Nephron (organoid): ENCODE results near the gene VCP.

Source experiments
- H3K27ac Mint-ChIP-seq, 3 experiments: 2 replicates each; pipeline ENCODE4 v1.8.0; 2020; ENCODE audit warnings: mixed read lengths in 3 of 3, mild to moderate bottlenecking in 2 of 3, moderate library complexity in 1 of 3
- H3K27me3 Mint-ChIP-seq: 2 replicates; pipeline ENCODE4 v1.8.0; 2021; ENCODE audit warnings: low read depth, mild to moderate bottlenecking, moderate library complexity, mixed read lengths
- H3K36me3 Mint-ChIP-seq: 2 replicates; pipeline ENCODE4 v1.8.0; 2020; ENCODE audit warnings: low read depth, mixed read lengths
- H3K4me1 Mint-ChIP-seq: 2 replicates; pipeline ENCODE4 v1.8.0; 2020; ENCODE audit warnings: mixed read lengths
- H3K4me3 Mint-ChIP-seq, 3 experiments: 2 replicates each; pipeline ENCODE4 v1.8.0; 2020; ENCODE audit warnings: mild to moderate bottlenecking in 3 of 3, mixed read lengths in 3 of 3, moderate library complexity in 2 of 3
- H3K9me3 Mint-ChIP-seq: 2 replicates; pipeline ENCODE4 v1.8.0; 2020; ENCODE audit warnings: mixed read lengths
- TF ChIP-seq, protein P1 (sequence below), 3 experiments: fragments of 200-600 bp; sonication (generic); IDR thresholded peaks; one replicate each; pipeline ENCODE4 v1.5.0; 2021; ENCODE audit warnings: antibody characterized with exemption in 3 of 3; ENCODE audit not compliant: unreplicated experiment in 3 of 3

The VCP gene

DNA sequence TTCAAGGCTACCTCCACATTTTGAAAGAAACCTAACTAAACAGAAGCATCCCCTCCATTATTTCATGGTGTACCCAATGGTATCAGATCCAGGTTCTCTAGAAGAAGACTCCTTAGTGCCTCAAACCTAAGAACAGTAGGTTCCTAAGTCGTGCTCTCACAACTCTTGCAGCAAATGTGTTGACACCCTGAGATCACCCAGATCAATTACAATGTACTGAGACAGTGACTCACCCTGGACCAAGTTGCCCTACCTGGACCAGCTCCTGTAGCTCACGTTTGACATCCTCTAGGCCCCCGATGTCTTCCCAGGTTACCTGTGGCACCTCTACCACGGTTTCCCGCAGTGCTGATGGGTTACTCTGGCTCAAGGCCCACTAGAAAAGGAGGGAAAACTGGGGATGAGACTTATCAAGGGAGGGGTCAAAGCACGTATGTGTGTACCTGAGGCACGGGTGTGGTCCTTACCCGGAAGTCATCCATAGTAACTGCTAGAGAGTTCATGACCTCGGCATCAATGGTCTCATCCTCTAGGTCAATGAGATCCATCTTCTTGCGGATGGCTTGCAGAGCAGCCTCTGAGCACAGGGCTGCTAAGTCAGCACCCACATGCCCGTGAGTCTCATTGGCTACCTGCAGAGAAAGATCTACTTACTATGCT is 11.7 kb downstream of the VCP start:
- TF ChIP-seq, protein P1, sequence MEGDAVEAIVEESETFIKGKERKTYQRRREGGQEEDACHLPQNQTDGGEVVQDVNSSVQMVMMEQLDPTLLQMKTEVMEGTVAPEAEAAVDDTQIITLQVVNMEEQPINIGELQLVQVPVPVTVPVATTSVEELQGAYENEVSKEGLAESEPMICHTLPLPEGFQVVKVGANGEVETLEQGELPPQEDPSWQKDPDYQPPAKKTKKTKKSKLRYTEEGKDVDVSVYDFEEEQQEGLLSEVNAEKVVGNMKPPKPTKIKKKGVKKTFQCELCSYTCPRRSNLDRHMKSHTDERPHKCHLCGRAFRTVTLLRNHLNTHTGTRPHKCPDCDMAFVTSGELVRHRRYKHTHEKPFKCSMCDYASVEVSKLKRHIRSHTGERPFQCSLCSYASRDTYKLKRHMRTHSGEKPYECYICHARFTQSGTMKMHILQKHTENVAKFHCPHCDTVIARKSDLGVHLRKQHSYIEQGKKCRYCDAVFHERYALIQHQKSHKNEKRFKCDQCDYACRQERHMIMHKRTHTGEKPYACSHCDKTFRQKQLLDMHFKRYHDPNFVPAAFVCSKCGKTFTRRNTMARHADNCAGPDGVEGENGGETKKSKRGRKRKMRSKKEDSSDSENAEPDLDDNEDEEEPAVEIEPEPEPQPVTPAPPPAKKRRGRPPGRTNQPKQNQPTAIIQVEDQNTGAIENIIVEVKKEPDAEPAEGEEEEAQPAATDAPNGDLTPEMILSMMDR (IDR thresholded peaks at IDR 0.05; ENCODE audit: unreplicated experiment in 3 of 3): no peak
- Mint-ChIP-seq H3K9me3 (no peaks in the 10 kb centered on the region), H3K4me3 (no peak overlapping the region), H3K27ac (no peak overlapping the region), H3K36me3 (peaks cover 95% of the 10 kb centered on the region), H3K4me1 (no peaks in the 10 kb centered on the region), H3K27me3 (no peaks in the 10 kb centered on the region)

DNA sequence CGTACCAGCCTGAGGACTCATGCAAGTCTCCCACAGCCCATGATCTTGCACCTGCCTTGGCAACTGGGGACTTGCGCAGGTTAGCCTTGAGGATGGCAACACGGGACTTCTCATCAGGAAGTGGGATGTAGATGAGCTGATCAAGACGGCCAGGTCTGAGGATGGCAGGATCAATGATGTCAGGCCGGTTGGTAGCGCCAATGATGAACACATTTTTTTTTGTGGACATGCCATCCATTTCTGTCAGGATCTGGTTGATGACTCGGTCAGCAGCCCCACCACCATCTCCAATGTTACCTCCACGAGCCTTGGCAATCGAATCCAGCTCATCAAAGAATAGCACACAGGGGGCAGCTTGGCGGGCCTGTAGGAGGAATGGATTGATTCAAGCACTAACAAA is 13.0 kb downstream of the VCP start:
- Mint-ChIP-seq H3K27me3 (no peaks in the 10 kb centered on the region), H3K36me3 (peaks cover 99% of the 10 kb centered on the region), H3K27ac (no peak overlapping the region), H3K9me3 (no peaks in the 10 kb centered on the region), H3K4me3 (no peak overlapping the region), H3K4me1 (no peaks in the 10 kb centered on the region)
- TF ChIP-seq, protein P1 (IDR thresholded peaks at IDR 0.05; ENCODE audit: unreplicated experiment in 3 of 3): no peak

DNA sequence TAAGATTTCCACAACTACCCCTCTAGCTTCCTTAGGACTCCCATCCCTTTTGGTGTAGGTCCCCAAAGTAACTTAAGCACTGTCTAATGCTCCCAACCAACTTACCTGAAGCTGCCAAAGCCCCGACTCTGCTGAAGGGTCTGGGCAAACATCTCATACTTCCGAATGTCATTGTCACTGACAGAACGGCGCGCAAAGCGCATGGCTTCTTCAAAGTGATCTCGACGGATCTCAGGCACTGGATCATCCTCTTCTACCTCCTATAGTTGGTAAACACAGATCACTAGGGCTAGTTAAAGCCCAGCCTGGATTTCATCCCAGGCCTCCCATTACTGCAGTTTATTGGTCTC is 15.2 kb downstream of the VCP start:
- Mint-ChIP-seq H3K4me1 (no peaks in the 10 kb centered on the region), H3K9me3 (peaks cover 3% of the 10 kb centered on the region), H3K4me3 (no peak overlapping the region), H3K27me3 (no peaks in the 10 kb centered on the region), H3K36me3 (peaks cover 100% of the 10 kb centered on the region), H3K27ac (no peak overlapping the region)
- TF ChIP-seq, protein P1 (IDR thresholded peaks at IDR 0.05; ENCODE audit: unreplicated experiment in 3 of 3): no peak

DNA sequence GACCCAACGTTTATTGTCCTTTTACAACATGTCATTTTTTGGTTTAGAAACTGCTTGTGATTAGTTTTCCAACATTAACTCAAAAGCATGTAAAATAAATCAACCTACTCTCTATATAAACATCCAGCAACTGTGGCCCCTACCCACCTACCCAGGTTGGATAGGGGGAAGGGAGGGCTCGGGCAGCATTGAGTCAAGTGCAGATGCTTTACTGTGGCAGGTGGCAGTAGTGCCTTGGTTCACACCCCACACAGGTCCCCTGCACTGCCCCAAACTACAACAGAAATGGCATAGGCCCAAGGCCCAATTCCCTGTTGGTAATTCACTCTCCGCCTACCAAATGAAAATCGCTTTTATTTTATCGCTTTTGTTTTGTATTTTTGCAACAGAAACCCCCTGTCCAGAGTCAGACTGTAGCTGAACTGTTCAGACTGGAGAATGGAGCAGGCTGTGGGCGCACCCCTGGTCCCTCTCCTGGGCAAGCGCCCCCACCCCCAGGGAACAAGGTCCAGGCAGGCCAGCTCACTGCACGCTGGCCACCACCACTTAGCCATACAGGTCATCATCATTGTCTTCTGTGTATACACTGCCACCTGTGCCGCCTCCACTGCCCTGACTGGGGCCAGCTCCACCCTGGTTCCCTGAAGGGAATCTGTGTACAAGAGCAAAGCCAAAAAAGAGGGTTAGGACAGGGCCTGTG is 15.7 kb downstream of the VCP start:
- H3K36me3 Mint-ChIP-seq: peaks cover 99% of the 10 kb centered on the region
- TF ChIP-seq, protein P1 (IDR thresholded peaks at IDR 0.05; ENCODE audit: unreplicated experiment in 3 of 3): no peak
- H3K4me1 Mint-ChIP-seq: no peaks in the 10 kb centered on the region
- H3K4me3 Mint-ChIP-seq: no peak overlapping the region
- H3K27me3 Mint-ChIP-seq: no peaks in the 10 kb centered on the region
- no peak overlapping the region for H3K27ac Mint-ChIP-seq
- peaks cover 3% of the 10 kb centered on the region for H3K9me3 Mint-ChIP-seq

DNA sequence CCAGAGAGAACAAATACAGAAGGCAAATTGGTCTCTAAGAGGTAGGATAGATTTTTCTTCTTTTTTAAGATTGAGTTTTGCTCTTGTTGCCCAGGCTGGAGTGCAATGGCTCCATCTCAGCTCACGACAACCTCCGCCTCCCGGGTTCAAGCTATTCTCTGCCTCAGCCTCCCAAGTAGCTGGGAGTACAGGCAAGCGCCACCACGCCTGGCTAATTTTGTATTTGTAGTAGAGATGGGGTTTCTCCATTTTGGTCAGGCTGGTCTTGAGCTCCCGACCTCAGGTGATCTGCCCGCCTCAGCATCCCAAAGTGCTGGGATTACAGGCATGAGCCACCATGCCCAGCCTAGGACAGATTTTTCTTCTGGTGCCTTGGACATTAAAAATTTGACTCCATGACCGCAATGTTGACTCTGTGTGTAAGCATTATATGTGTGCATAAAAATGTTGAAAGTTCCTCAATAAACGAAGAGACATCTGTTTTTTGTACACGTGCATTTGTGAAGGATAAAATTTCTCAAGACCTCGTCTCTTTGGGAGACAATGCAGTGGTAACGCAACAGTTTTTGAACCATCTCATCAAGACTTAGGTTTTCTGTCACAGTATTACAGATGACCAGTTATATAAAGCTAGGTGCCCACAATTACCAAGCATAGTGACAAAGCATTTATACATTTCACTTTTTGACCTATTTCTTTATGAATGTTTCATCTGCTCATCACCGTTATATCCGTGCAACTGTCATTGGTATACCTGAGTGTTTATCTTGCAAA is 17.4 kb downstream of the VCP start:
- Mint-ChIP-seq H3K9me3 (peaks cover 3% of the 10 kb centered on the region), H3K27me3 (no peaks in the 10 kb centered on the region), H3K27ac (no peak overlapping the region), H3K36me3 (peaks cover 93% of the 10 kb centered on the region), H3K4me1 (no peaks in the 10 kb centered on the region), H3K4me3 (no peak overlapping the region)
- TF ChIP-seq, protein P1 (IDR thresholded peaks at IDR 0.05; ENCODE audit: unreplicated experiment in 3 of 3): no peak
